HG03108 (cell line): ENCODE data around the gene MIEF1.
"Not testable (repeated sequence)": the region's sequence is repeated elsewhere in the genome, so short reads cannot be mapped to it uniquely, and the experiment has no call there.

Source experiments
- ATAC-seq: cut with Tn5 transposase; IDR thresholded peaks from one replicate; pipeline ENCODE4 v1.9.1; 2021; ENCODE audit warnings: moderate library complexity; ENCODE audit not compliant: unreplicated experiment

MIEF1 gene

DNA sequence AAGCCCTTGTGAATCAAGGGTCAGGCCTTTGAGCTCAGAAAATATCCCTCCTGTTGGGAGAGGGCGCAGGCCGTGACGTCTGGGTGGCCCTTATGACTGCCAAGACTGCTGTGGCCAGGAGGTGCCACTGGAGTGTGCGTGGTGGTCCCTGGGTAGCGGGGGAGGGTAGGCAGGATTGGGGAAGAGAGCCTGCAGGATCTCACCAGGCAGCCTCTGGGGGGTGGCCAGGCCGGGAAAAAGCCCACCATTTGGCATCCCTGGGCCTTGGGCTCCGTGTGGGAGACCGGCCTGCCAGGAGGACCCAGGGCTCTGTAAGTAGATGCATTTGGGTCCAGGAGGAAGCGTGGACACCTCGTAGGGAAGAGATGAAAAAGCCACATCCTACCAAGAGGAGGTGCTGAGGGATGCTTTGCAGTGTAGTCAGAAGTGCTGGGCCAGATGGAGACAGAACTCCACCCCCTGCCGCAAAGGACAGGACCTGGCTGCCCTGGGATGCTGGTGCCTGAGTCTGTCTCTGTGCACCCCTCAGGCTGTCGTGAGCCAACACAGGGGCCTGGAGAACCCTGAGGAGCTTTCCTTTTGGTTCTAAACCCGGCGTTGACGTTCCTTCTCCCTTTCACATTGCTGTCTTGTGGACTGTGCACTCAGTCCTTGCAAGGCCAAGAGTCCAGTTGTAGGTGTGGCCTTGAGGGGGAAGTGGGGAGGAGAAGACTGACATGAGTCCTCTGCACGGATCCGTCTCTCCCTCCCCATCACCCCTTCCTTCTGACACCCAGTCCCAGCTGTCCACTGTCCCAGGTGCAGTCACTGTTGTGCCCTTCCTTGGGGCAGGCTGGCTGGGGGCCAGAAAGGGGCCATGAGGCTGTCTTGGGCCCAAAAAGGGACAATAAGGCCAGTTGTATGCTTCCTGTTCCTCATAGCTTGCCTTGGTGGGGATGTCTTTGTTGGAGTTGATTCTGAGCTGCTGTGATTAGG is 12.7 kb upstream of the MIEF1 start:
- no peak for ATAC-seq

GRCh38 chr22:39490135-39490798 is 11.8 kb upstream of the MIEF1 start:
- ATAC-seq, result no peak

DNA sequence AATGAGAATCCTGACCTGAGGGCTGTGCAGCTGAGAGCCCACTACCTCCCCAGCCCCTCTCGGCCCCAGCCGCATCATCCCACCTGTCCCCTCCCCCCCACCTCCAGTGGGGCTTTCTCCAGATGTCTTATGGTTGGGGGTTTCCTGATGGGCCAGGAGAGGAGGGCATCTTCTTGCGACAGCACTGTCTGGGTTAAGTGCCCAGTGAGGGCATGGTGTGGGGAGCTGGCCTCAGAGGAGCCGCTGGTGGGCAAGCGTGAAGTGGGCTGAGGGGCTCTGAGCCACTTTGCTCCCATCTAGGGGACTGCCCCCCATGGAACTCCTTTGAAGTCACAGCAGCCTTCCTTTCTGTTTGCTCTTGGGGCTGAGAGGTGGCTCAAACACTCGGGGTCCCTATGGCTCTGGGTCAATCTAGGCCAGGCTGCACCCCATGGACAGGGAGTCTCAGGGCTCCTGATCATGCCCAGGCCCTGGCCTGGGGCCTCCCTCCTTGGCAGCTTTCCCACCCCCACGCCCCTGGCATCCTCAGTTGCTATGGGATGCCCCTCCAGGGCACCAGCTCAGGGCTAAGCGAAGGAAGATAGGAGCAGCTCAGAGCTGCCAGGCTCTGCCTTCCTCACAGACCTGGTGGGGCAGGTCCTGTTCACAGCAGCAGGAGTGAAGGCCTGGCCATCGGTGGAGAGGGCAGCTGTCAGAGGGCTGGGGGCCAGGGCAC is 11.0 kb upstream of the MIEF1 start:
- no peak for ATAC-seq

DNA sequence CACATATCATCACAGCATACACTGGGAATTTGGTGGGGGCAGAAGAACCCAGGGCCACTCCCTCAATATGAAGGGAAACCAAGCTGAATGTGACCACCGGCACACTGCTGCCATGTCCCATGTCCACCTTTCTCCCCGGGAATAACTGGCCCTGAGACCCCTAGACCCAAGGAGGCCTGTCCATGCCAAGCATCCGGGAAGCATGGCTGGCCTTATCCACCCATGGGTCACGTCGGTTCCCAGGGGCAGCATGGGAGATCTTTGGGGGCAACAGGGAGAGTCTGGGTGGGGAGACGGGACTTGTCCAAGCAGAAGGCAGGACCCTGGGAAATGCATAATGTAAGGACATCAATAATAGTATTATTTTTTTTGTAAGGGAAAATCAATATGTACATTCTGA is 10.4 kb upstream of the MIEF1 start:
- ATAC-seq, result no peak

- ATAC-seq, result no peak
Observed at GRCh38 chr22:39492186-39492585, 9.9 kb upstream of the MIEF1 start.

- ATAC-seq, result no peak
Observed at GRCh38 chr22:39493759-39494158, 8.3 kb upstream of the MIEF1 start.

DNA sequence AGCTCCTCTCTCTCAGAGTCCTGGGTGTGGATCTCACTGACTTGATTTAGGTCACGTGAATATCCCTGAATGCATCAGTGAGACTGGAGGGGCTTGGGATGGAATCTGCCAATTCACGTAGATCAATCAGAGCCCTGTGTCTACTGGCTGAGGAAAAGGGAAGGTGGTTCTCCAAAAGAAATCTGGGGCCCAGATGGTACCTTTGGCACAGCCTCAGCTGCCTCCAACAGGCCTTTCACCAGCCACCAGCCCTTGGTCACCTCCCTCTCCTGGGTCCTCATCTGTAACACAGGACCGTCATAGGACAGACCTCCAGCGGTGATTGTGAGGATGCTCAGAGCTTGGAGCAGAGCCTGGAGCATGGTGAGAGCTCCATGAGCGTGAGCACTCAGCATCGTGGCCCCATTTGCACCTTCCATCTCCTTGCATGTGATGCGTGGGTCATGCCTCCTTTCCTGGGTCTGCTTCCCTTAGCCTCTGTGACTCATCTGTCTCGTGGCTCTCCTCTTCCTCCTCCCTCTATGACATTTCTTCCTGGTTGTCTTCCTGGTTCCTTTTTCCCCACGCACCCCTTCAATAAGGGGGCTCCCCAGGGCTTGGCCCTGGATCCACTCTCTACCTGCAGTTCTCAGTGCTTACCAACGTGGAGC is 7.5 kb upstream of the MIEF1 start:
- ATAC-seq, result no peak

GRCh38 chr22:39496131-39496838 is 5.8 kb upstream of the MIEF1 start:
- ATAC-seq, result no peak

DNA sequence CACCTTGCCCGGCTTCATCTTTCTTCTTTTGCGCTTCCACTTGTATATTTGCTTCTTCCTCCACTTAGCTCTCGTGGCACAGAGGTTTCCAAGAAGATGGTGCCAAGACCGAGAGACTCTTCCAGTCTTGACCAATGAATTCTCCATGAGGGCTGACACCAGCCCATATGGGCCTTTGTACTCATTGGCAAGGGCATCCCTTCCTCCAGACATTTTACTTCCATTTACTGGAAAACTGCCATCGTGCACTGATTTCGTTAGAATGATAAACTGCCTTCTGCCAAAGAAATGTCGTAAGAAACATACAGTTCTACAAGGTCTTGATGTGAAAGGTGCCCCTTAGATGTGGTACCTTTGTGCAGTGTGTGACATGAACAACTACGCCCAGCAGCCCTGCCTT is 4.7 kb upstream of the MIEF1 start:
- ATAC-seq, result no peak

DNA sequence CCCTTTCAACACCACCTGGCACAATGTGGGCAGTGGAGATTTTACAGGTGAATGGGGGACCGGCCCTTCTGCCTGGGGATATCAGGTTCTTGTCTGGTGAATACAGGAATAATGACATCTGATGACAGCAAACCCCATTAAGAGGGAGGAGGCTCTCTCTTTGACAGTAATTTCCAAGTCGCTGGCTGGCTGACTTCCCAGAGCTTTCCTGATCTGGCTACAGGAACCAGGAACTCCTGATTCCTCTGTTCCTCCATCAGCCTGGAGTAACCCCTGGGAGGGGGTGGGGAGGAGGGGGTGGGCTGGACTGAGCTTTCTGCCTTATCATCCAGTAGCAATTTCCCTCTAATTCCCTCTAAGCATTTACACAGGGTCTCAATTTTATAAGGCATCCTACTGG is 3.7 kb upstream of the MIEF1 start:
- ATAC-seq, result no peak

- no peak for ATAC-seq
Observed at GRCh38 chr22:39498802-39499201, 3.3 kb upstream of the MIEF1 start.

- ATAC-seq, result no peak
Observed at GRCh38 chr22:39500101-39500500, 2.0 kb upstream of the MIEF1 start.

- no peak for ATAC-seq
Observed at GRCh38 chr22:39501644-39502108, 414 bp upstream of the MIEF1 start.

DNA sequence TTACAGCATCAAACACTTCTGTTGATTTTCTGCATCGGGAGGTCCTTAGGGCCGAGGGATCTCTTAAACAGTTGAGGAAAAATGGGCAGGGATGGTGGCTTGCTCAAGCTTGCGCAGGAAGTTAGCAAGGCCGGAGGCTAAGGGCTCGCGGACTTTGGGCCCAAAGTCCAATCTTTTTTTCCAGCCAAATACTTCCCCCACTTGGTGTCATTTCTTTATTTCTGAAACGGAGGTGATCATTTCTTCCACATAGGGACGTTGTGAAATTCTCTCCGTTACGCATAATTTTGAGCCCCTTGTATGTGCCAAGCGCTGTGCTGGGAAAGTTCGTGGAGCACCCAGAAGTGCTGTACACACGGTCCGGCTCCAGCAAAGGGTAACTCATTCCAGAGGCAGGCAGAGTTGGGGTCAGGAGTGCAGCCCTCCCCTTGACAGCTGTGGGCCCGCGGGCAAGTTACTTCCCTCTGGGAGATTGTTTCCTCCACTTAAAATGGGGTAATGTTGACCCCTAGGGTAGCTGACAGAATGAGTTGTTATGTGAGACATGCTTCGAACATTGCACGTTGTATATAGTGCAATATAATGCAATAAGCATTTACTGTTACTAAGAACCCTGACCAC is 809 bp downstream of the MIEF1 start:
- ATAC-seq, result no peak

GRCh38 chr22:39503630-39504029 is 1.5 kb downstream of the MIEF1 start:
- ATAC-seq, result no peak

GRCh38 chr22:39504071-39504470 is 2.0 kb downstream of the MIEF1 start:
- ATAC-seq, result no peak

- not testable (repeated sequence) for ATAC-seq
Observed at GRCh38 chr22:39507021-39507420, 4.9 kb downstream of the MIEF1 start.

DNA sequence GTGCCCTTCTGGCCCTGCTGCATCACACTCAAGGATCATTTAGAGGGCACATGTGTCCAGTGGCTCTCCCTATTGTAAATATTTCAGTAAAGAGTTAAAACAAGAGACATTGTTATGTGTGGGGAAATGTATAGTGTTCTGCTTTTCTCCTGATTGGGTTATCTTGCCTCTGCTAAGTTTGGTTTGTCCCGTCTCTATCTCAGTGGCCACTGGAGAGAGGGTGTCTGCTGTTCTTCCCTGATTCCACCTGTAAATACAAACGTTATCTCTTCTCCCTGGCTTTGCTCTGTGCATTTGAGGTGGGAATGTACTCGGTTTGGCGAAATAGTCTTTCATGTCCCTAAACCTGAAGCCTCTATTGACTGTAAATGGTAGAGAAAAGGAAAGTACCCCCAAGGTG is 6.3 kb downstream of the MIEF1 start:
- ATAC-seq, result no peak

DNA sequence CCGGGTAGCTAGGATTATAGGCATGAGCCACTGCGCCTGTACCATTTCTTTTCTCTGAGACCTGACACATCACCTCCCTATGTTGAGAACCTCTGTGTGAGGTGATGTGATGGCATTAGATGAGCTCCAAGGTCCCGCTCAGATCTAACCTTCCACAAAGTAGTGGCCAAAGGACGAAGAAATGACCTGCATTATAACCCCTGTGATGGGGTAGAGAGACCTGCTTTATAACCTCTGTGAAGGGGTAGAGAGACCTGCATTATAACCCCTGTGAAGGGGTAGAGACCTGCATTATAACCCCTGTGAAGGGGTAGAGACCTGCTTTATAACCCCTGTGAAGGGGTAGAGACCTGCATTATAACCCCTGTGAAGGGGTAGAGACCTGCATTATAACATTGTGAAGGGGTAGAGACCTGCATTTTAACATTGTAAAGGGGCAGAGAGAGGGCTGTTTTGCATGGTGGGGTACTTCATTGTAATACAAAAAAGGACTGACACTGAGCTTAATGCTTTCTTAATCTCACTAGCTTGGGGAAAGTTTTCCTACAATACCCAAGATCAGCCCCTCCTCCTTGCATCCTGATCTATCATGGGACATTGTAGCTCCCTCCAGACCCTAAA is 8.5 kb downstream of the MIEF1 start:
- ATAC-seq, result no peak
